K562 (cell line): ENCODE results near the gene SLC20A1. TPM values are rescaled to one million over a fixed set of nuclear protein-coding genes. Genes with fewer than 3 reads are reported as not detected.

Source experiments
- CBFB ChIP-seq: sonication (generic); formaldehyde crosslinking; IDR thresholded peaks from 2 replicates; pipeline ENCODE4 v1.4.0; 2020; ENCODE audit warnings: mild to moderate bottlenecking, missing genetic modification reagents
- CCNT2 ChIP-seq: IDR thresholded peaks from 2 replicates; pipeline ENCODE4 v1.6.1; 2011; ENCODE audit warnings: borderline replicate concordance, low read depth, mild to moderate bottlenecking, moderate library complexity, mixed read lengths, low read length; ENCODE audit not compliant: insufficient read length; ENCODE audit errors: extremely low read depth
- CTCF ChIP-seq, 3 experiments: IDR thresholded peaks in 2 of 3; conservative IDR thresholded peaks in 1 of 3; 2 replicates each; pipeline ENCODE4 v1.5.1; 2011 to 2012; ENCODE audit warnings: low read length in 3 of 3, mild to moderate bottlenecking in 3 of 3, control low read depth in 2 of 3, improper control_type of control experiment in 1 of 3, inconsistent platforms in 1 of 3, low read depth in 1 of 3, mixed read lengths in 1 of 3, moderate library complexity in 1 of 3; ENCODE audit not compliant: insufficient read depth in 2 of 3
- EGR1 ChIP-seq: fragments of 450-650 bp; conservative IDR thresholded peaks from 2 replicates; pipeline ENCODE4 v1.6.1; 2017; ENCODE audit warnings: mild to moderate bottlenecking
- ESRRA ChIP-seq: fragments of 450-650 bp; IDR thresholded peaks from 2 replicates; pipeline ENCODE4 v1.6.1; 2014; ENCODE audit warnings: low read depth, mild to moderate bottlenecking, moderate library complexity, borderline replicate concordance
- LEF1 ChIP-seq: fragments of 450-650 bp; IDR thresholded peaks from 2 replicates; pipeline ENCODE4 v1.6.1; 2016; ENCODE audit warnings: mild to moderate bottlenecking
- MECOM ChIP-seq: fragments of 250-450 bp; sonication (Bioruptor Pico); IDR thresholded peaks from 2 replicates; pipeline ENCODE4 v1.8.0; 2022; ENCODE audit warnings: inconsistent platforms
- MLX ChIP-seq, 2 experiments: fragments of 450-650 bp in 1 of 2; sonication (generic) in 1 of 2; formaldehyde crosslinking; conservative IDR thresholded peaks; 2 replicates each; pipeline versions ENCODE4 v1.4.0 to v1.8.1; 2020 to 2022; ENCODE audit warnings: mild to moderate bottlenecking in 1 of 2, missing genetic modification reagents in 1 of 2
- MYNN ChIP-seq, 2 experiments: sonication (generic); formaldehyde crosslinking in 1 of 2; IDR thresholded peaks; 2 replicates each; pipeline versions ENCODE4 v1.5.0 to v1.6.1; 2016 to 2020; ENCODE audit warnings: antibody characterized with exemption in 1 of 2, missing genetic modification reagents in 1 of 2
- RAD51 ChIP-seq: fragments of 450-650 bp; IDR thresholded peaks from 2 replicates; pipeline ENCODE4 v1.7.1; 2016; ENCODE audit warnings: low read depth, mild to moderate bottlenecking, borderline replicate concordance
- SMC3 ChIP-seq: conservative IDR thresholded peaks from 2 replicates; pipeline ENCODE4 v1.6.1; 2011; ENCODE audit warnings: low read depth, low read length, improper control_type of control experiment; ENCODE audit not compliant: insufficient read depth
- SOX6 ChIP-seq: fragments of 450-650 bp; IDR thresholded peaks from 2 replicates; pipeline ENCODE4 v1.6.1; 2014; ENCODE audit warnings: mild to moderate bottlenecking
- TARDBP ChIP-seq: fragments of 450-650 bp; IDR thresholded peaks from 2 replicates; pipeline ENCODE4 v1.6.1; 2016
- polyA plus RNA-seq, 8 experiments: library from polyadenylated mRNA; depleted of rRNA in 4 of 8; stranded (reverse) in 5 of 8; unstranded in 3 of 8; fragments of >200 nt; fragmentation: Nextera tagmentation in 2 of 8; fragmentation: Illumina TruSeq in 1 of 8; extraction: Ambion mirVana in 2 of 8; extraction: Trizol in 1 of 8; gene quantifications; 2 replicates each; pipeline versions ENCODE4 v1.2.1 to v1.2.3, GENCODE V29; 2011 to 2014; ENCODE audit warnings: inconsistent platforms in 1 of 8, missing spikeins in 1 of 8
- total RNA-seq, 7 experiments: library from RNA; depleted of rRNA in 6 of 7; stranded (reverse); fragments of >200 nt in 6 of 7; fragmentation: Illumina TruSeq in 2 of 7; extraction: Trizol in 2 of 7; gene quantifications; 2 replicates each; pipeline versions ENCODE4 v1.2.1 to v1.2.3, GENCODE V29; 2011 to 2021; ENCODE audit warnings: low replicate concordance in 1 of 7
- TF ChIP-seq, protein P1 (sequence below): fragments of 250-450 bp; sonication (Bioruptor Pico); IDR thresholded peaks from 2 replicates; pipeline ENCODE4 v1.5.1; 2021; ENCODE audit warnings: mild to moderate bottlenecking
- TF ChIP-seq, protein P2 (sequence below), 2 experiments: fragments of 450-650 bp; IDR thresholded peaks; 2 replicates each; pipeline ENCODE4 v1.6.1; 2016; ENCODE audit warnings: mild to moderate bottlenecking in 2 of 2, borderline replicate concordance in 1 of 2, low read depth in 1 of 2, moderate library complexity in 1 of 2

SLC20A1 gene
- total and polyA plus RNA-seq, 9 of the 15 experiments (the other 6 are each of a cell fraction or from before 2014, with no cell fraction given), result 53.8 to 150 (median 74.7) TPM

DNA sequence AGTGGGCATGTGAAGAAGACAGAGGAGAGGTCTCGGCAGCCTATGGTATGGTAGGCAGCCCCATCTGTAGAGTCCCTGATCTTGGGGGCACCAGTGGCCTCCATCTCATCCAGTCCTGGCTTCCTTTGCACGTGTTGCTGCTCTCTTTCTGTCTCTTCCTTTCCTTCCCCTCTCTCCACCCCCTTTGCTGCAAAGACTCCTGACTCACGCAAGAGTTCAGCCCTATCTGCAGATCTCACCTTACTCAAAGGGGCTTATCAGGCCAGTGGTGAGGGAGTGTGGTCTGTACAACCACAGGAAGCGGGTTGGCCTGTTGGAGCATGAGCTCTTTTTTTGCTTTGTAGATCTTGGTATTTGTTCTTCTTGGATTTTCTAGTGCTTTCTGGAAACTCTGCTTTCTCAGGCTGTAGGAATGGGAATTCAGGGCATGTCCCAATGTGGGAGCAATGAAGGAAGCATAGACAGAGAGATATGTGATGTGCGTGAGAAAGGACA lies 60.5 kb downstream of the SLC20A1 start (continued):
- TF ChIP-seq SOX6 (peak; percentile 97), EGR1 (peak; percentile 55; the same call in 1 of the 2 replicates), MECOM (CRISPR knock-in tag) (peak; percentile 53; the same call in 1 of the 2 replicates), CTCF (IDR thresholded peaks at IDR 0.05 in 2 of 3, conservative IDR thresholded peaks at IDR 0.05 in 1 of 3; ENCODE audit: insufficient read depth in 2 of 3, low read depth in 1 of 3, low read length in 3 of 3) (peak in 1 of 3 experiments; percentile 3; a peak in 1 of 6 replicates), RAD51 (peak; percentile 47), MLX (CRISPR knock-in tag; conservative IDR thresholded peaks at IDR 0.05) (no peak), MYNN (IDR thresholded peaks at IDR 0.05) (peak; percentile 93), MYNN (CRISPR knock-in tag; IDR thresholded peaks at IDR 0.05) (no peak), LEF1 (peak; percentile 99), TARDBP (peak; percentile 80; the same call in 1 of the 2 replicates), SMC3 (no peak), CCNT2 (peak; percentile 57), CBFB (CRISPR knock-in tag) (peak; percentile 99), ESRRA (peak; percentile 97; the same call in 1 of the 2 replicates)
- TF ChIP-seq, protein P1, sequence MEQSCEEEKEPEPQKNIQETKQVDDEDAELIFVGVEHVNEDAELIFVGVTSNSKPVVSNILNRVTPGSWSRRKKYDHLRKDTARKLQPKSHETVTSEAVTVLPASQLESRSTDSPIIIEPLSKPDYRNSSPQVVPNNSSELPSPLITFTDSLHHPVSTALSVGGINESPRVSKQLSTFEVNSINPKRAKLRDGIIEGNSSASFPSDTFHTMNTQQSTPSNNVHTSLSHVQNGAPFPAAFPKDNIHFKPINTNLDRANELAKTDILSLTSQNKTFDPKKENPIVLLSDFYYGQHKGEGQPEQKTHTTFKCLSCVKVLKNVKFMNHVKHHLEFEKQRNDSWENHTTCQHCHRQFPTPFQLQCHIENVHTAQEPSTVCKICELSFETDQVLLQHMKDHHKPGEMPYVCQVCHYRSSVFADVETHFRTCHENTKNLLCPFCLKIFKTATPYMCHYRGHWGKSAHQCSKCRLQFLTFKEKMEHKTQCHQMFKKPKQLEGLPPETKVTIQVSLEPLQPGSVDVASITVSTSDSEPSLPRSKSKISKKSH, result no peak
- TF ChIP-seq, protein P2, sequence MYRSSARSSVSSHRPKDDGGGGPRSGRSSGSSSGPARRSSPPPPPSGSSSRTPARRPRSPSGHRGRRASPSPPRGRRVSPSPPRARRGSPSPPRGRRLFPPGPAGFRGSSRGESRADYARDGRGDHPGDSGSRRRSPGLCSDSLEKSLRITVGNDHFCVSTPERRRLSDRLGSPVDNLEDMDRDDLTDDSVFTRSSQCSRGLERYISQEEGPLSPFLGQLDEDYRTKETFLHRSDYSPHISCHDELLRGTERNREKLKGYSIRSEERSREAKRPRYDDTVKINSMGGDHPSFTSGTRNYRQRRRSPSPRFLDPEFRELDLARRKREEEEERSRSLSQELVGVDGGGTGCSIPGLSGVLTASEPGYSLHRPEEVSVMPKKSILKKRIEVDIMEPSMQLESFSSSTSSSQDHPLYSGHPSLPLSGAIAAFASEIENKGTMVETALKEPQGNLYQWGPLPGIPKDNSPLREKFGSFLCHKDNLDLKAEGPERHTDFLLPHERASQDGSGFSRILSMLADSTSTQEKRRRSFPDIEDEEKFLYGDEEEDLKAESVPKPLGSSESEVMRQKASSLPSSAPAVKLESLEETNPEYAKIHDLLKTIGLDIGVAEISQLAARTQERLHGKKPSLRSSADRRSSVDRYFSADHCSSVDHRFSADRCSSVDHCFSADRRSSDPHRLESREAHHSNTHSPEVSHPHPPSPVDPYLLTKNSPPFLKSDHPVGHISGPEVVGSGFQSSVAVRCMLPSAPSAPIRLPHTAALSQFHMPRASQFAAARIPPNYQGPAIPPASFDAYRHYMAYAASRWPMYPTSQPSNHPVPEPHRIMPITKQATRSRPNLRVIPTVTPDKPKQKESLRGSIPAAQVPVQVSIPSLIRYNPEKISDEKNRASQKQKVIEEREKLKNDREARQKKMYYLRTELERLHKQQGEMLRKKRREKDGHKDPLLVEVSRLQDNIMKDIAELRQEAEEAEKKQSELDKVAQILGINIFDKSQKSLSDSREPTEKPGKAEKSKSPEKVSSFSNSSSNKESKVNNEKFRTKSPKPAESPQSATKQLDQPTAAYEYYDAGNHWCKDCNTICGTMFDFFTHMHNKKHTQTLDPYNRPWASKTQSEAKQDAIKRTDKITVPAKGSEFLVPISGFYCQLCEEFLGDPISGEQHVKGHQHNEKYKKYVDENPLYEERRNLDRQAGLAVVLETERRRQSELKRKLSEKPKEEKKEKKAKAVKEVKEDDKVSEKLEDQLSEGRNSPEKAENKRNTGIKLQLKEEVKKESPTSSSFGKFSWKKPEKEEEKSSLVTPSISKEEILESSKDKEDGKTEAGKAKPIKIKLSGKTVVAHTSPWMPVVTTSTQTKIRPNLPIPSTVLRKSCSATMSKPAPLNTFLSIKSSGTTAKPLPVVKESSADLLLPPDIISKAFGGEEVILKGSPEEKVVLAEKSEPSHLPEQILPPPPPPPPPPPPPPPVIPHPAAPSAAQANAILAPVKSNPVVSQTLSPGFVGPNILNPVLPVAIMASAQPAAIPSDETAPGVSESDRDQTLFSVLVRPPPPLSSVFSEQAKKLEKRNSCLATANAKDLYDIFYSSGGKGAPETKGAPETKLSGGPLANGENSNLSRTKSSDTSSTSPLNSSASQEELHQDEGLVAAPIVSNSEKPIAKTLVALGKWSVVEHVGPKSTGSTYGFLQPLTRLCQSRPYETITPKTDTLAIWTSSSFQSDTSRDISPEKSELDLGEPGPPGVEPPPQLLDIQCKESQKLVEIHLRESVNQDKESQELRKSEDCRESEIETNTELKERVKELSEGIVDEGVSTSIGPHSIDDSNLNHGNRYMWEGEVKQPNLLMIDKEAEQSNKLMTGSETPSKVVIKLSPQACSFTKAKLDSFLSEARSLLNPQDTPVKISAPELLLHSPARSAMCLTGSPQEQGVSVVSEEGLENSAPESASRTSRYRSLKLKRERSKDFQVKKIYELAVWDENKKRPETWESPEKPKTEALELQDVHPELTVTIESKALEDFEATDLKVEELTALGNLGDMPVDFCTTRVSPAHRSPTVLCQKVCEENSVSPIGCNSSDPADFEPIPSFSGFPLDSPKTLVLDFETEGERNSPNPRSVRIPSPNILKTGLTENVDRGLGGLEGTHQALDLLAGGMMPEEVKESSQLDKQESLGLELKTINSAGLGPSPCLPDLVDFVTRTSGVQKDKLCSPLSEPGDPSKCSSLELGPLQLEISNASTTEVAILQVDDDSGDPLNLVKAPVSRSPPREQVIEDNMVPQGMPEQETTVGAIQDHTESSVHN (IDR thresholded peaks at IDR 0.05; ENCODE audit: borderline replicate concordance in 1 of 2, low read depth in 1 of 2), result peak in 1 of 2 experiments; percentile 91; a peak in 2 of 4 replicates
